Sigmoid colon (tissue), 7 donors: ENCODE measurements around the gene PIP4K2A. TPM values are rescaled to one million over a fixed set of nuclear protein-coding genes. Genes with fewer than 3 reads are reported as not detected.

Experiments used
- DNase-seq: peaks from one replicate; pipeline ENCODE4 v3.0.0-alpha.2; 2019
- H3K27ac ChIP-seq, 4 donors: fragments of 200-600 bp; sonication (generic); one replicate each; pipeline ENCODE4 v1.5.1; 2016 to 2019; ENCODE audit warnings: mild to moderate bottlenecking in 1 of 4
- H3K27me3 ChIP-seq, 3 donors: fragments of 200-600 bp; sonication (generic); one replicate each; pipeline ENCODE4 v1.5.1; 2019; ENCODE audit warnings: mild to moderate bottlenecking in 1 of 3
- H3K36me3 ChIP-seq, 4 donors: fragments of 200-600 bp; sonication (generic); one replicate each; pipeline ENCODE4 v1.5.1; 2016 to 2019
- H3K4me1 ChIP-seq, 4 donors: fragments of 200-600 bp; sonication (generic); one replicate each; pipeline ENCODE4 v1.5.1; 2017 to 2019
- H3K4me3 ChIP-seq, 4 donors: fragments of 200-600 bp; sonication (generic); one replicate each; pipeline ENCODE4 v1.5.1; 2017 to 2019; ENCODE audit warnings: mild to moderate bottlenecking in 2 of 4, moderate library complexity in 1 of 4
- H3K9me3 ChIP-seq, 4 donors: fragments of 200-600 bp in 3 of 4; sonication (generic) in 3 of 4; one replicate each; pipeline versions ENCODE4 v1.5.1 to v1.6.1; 2013 to 2019
- EP300 ChIP-seq, 4 donors: sonication (generic); formaldehyde crosslinking; IDR thresholded peaks; one replicate each; pipeline ENCODE4 v1.6.1; 2017; ENCODE audit warnings: antibody characterized with exemption in 4 of 4
- POLR2A ChIP-seq, 2 donors: fragments of 450-650 bp; IDR thresholded peaks; one replicate each; pipeline ENCODE4 v1.6.1; 2016; ENCODE audit warnings: antibody characterized with exemption in 2 of 2, mild to moderate bottlenecking in 2 of 2, moderate library complexity in 2 of 2
- POLR2AphosphoS5 ChIP-seq, 4 donors: sonication (generic); formaldehyde crosslinking; IDR thresholded peaks; one replicate each; pipeline ENCODE4 v1.6.1; 2017; ENCODE audit warnings: antibody characterized with exemption in 4 of 4
- WGBS, 2 donors: extraction: QIAGEN DNeasy Blood & Tissue Kit; methylation state at CpG; one replicate each; pipeline ENCODE4 v1.1.7; 2013; 5-methylcytosine and 5-hydroxymethylcytosine counted together
- intact Hi-C: fragments of 100-400 bp; cut with DNase I; formaldehyde crosslinking; loops from one replicate; pipeline ENCODE4 v1.15.1; 2023
- polyA plus RNA-seq, 3 donors: library from polyadenylated mRNA; stranded (reverse); fragments of 200-250 nt; gene quantifications; one replicate each; pipeline ENCODE4 v1.2.3, GENCODE V29; 2013
- total RNA-seq, 4 donors: library from RNA; depleted of rRNA; stranded (reverse); fragments of >200 nt; gene quantifications; one replicate each; pipeline ENCODE4 v1.1.0, GENCODE V29; 2016
- TF ChIP-seq, protein P1 (sequence below), 4 experiments: fragments of 450-650 bp in 3 of 4; fragments of 200-600 bp in 1 of 4; IDR thresholded peaks; one replicate each; pipeline ENCODE4 v1.5.1; 2016 to 2019; ENCODE audit warnings: antibody characterized with exemption in 4 of 4, mild to moderate bottlenecking in 3 of 4, moderate library complexity in 2 of 4
- donor health status: healthy with polysubstance abuse.
- donor health status: Bipolar disorder and iron deficiency.
- donor health status: healthy.

Gene PIP4K2A
- total and polyA plus RNA-seq, 7 donors: 7.2 to 23.2 (median 17.8) TPM

DNA sequence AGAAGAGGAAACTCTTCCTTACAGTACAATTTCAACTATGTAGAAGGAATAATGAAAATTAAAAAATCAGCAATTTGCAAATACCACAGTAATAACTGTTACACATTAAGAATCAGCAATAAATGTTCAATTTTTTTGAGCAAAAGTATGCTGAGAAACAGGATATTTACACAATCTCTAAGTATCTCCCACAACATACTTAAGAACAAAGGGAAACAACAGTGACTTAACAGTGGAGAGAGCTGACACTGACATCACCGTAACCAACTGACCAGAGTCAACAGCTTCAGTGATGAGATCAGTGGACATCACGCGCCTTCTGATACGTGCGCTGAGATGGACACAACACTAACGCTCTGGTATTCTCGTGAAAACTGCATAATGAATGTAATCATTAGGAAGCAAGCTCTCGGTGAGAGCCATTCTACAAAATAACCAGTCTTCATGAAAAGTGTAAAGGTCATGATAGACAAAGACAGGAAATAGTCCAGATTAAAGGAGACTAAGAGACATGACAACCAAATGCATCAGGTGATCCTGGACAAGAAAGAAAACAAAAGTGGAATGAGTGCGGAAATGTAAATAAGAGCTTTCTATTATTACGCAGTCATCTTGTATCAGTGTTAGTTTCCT is 82.6 kb downstream of the PIP4K2A start:
- no peak overlapping the region for H3K4me3 ChIP-seq
- no peak for DNase-seq
- TF ChIP-seq EP300 (IDR thresholded peaks at IDR 0.05): no peak
- TF ChIP-seq, protein P1, sequence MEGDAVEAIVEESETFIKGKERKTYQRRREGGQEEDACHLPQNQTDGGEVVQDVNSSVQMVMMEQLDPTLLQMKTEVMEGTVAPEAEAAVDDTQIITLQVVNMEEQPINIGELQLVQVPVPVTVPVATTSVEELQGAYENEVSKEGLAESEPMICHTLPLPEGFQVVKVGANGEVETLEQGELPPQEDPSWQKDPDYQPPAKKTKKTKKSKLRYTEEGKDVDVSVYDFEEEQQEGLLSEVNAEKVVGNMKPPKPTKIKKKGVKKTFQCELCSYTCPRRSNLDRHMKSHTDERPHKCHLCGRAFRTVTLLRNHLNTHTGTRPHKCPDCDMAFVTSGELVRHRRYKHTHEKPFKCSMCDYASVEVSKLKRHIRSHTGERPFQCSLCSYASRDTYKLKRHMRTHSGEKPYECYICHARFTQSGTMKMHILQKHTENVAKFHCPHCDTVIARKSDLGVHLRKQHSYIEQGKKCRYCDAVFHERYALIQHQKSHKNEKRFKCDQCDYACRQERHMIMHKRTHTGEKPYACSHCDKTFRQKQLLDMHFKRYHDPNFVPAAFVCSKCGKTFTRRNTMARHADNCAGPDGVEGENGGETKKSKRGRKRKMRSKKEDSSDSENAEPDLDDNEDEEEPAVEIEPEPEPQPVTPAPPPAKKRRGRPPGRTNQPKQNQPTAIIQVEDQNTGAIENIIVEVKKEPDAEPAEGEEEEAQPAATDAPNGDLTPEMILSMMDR (IDR thresholded peaks at IDR 0.05): no peak
- TF ChIP-seq POLR2AphosphoS5 (IDR thresholded peaks at IDR 0.05): no peak
- TF ChIP-seq POLR2A (IDR thresholded peaks at IDR 0.05): no peak
- no peak overlapping the region for H3K27ac ChIP-seq
- H3K36me3 ChIP-seq: no peaks in the 10 kb centered on the region
- no peaks in the 10 kb centered on the region for H3K27me3 ChIP-seq
- H3K9me3 ChIP-seq: no peaks in the 10 kb centered on the region
- intact Hi-C loops: no loop called here
- peaks cover 0 to 12% (median 5%) of the 10 kb centered on the region in 4 donors for H3K4me1 ChIP-seq
- 87 to 90% methylated on average over 10 of the region's 10 CpGs for WGBS, 2 donors

DNA sequence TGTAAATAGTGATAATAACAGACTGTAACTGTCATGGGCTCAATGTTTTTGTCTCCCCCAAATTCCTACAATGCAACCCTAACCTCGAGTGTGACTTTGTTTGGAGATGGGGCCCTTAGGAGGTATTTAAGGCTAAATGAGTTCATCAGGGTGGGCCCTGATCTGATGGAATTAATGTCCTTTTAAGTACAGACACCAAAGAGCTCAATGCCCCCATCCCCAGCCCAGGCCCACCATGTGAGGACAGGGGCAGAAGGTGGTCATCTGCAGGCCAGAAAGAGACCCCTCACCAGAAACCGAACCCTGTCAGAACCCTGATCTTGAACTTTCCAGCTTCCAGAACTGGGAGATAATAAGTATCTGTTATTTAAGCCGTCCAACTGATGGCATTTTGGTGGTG is 83.2 kb downstream of the PIP4K2A start:
- no peak for DNase-seq
- peak overlapping the region in 1 of 4 donors; percentile 36 for H3K27ac ChIP-seq
- no peaks in the 10 kb centered on the region for H3K27me3 ChIP-seq
- 80 to 85% methylated on average over 3 of the region's 3 CpGs for WGBS, 2 donors
- no peaks in the 10 kb centered on the region for H3K9me3 ChIP-seq
- H3K4me3 ChIP-seq: no peak overlapping the region
- peaks cover 0 to 17% (median 10%) of the 10 kb centered on the region in 4 donors for H3K4me1 ChIP-seq
- intact Hi-C loops: no loop called here
- H3K36me3 ChIP-seq: no peaks in the 10 kb centered on the region
- TF ChIP-seq EP300 (IDR thresholded peaks at IDR 0.05) (no peak), POLR2AphosphoS5 (IDR thresholded peaks at IDR 0.05) (no peak), POLR2A (IDR thresholded peaks at IDR 0.05) (no peak)
- TF ChIP-seq, protein P1 (IDR thresholded peaks at IDR 0.05): no peak

DNA sequence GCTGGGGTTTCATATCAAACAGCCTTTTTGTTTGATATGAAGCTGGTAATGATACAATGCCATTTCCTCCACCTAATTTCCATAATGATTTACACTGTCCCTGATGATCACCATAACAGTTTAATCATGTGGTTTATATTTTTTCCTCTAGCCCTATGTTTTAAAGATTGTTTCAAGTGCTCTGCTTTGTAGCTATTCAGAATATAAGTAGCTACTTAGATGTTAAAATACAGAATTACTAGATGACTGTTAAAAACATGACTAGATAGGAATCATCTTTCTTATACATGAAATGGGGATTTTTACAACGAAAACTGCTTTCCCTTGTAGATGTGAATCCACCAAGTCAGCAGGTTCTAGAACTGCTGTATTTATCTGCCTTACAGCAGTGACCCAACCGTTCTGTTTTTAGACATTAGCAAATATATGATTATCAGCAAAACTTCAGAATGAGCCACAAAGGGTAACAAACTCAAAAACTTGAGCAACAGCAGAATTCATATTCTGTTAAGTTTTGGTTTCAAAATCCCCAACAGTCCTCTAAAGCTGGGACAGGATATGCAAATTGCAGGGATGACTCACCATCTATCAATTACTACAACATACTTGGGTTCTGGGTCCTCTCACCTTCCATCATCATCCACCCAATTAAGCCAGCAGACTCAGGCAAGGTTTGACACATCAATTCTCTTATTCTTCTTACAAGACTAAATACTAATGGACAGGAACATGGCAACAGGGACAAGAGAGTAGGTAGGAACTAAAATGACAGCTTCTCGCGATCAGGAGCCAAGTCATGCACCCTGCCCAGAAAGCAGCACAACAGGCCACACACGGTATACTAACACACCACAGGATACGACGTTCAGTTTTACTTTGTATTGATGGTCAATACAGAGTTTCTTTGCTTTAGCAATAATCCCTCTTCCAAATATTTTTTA is 83.9 kb downstream of the PIP4K2A start:
- Histone ChIP-seq H3K4me1 (peaks cover 0 to 24% (median 16%) of the 10 kb centered on the region in 4 donors), H3K27me3 (no peaks in the 10 kb centered on the region), H3K9me3 (no peaks in the 10 kb centered on the region), H3K4me3 (no peak overlapping the region), H3K27ac (peak overlapping the region in 2 of 4 donors; percentile 10 to 36), H3K36me3 (no peaks in the 10 kb centered on the region)
- no peak for DNase-seq
- TF ChIP-seq POLR2AphosphoS5 (IDR thresholded peaks at IDR 0.05) (no peak), EP300 (IDR thresholded peaks at IDR 0.05) (no peak), POLR2A (IDR thresholded peaks at IDR 0.05) (no peak)
- TF ChIP-seq, protein P1 (IDR thresholded peaks at IDR 0.05): no peak
- WGBS, 2 donors: 72 to 78% methylated on average over 7 of the region's 7 CpGs
- intact Hi-C loops: no loop called here

DNA sequence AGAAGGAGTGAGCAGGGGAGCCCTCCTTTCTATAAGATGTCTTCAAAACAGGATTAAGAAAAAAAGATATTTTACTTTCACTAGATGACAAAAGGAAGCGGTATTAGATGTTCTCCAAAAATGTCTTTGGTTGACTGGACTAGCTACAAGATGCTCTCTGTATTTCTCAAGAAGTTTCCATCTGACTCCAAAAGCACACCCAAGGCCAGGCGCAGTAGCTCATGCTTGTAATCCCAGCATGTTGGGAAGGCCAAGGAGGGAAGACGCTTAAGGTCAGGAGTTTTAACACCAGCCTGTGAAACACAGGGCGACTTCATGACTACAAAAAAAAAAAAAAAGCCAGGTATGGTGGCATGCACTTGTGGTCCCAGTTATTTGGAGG is 84.5 kb downstream of the PIP4K2A start:
- TF ChIP-seq POLR2AphosphoS5 (IDR thresholded peaks at IDR 0.05): no peak
- no peak for TF ChIP-seq POLR2A (IDR thresholded peaks at IDR 0.05)
- TF ChIP-seq, protein P1 (IDR thresholded peaks at IDR 0.05): no peak
- H3K27ac ChIP-seq: peak overlapping the region in 2 of 4 donors; percentile 10 to 29
- peaks cover 0 to 31% (median 21%) of the 10 kb centered on the region in 4 donors for H3K4me1 ChIP-seq
- no peaks in the 10 kb centered on the region for H3K36me3 ChIP-seq
- no peak overlapping the region for H3K4me3 ChIP-seq
- intact Hi-C loops: no loop called here
- no peaks in the 10 kb centered on the region for H3K9me3 ChIP-seq
- no peaks in the 10 kb centered on the region for H3K27me3 ChIP-seq
- WGBS, 2 donors: 70 to 89% methylated on average over 4 of the region's 4 CpGs
- DNase-seq: no peak
